ENCODE data around the gene ATRX.
"Not testable (repeated sequence)": the region's sequence is repeated elsewhere in the genome, so short reads cannot be mapped to it uniquely, and the experiment has no call there.

Gene ATRX

DNA sequence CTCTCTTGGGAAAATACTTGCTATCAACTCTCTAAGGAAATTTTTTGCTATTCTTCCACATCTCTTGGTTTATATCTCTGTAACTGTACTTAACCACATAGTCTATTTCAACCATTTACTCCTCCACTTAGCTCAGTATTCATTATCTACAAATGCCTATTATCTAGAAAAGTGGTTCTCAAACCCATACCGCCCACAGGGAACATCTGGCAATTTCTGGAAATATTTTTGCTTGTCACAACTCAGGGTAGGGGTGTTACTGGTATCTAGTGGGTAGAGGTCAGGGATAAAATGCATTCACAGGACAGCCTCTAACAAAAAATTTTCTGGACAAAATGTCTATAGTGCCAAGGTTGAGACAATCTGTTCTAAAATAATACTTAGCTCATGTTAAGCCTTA is 14.4 kb downstream of the ATRX start:
- no peak for DNase-seq
- no peak overlapping the region for H3K4me3 ChIP-seq (ENCODE audit: low read depth, low read length)
- no peaks in the 10 kb centered on the region for H3K9me3 ChIP-seq (ENCODE audit: severe bottlenecking)
- TF ChIP-seq, protein P1, sequence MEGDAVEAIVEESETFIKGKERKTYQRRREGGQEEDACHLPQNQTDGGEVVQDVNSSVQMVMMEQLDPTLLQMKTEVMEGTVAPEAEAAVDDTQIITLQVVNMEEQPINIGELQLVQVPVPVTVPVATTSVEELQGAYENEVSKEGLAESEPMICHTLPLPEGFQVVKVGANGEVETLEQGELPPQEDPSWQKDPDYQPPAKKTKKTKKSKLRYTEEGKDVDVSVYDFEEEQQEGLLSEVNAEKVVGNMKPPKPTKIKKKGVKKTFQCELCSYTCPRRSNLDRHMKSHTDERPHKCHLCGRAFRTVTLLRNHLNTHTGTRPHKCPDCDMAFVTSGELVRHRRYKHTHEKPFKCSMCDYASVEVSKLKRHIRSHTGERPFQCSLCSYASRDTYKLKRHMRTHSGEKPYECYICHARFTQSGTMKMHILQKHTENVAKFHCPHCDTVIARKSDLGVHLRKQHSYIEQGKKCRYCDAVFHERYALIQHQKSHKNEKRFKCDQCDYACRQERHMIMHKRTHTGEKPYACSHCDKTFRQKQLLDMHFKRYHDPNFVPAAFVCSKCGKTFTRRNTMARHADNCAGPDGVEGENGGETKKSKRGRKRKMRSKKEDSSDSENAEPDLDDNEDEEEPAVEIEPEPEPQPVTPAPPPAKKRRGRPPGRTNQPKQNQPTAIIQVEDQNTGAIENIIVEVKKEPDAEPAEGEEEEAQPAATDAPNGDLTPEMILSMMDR (IDR thresholded peaks at IDR 0.05; ENCODE audit: low read depth, low read length) = no peak
- H3K36me3 ChIP-seq = no peaks in the 10 kb centered on the region
- H3K27me3 ChIP-seq (ENCODE audit: insufficient read depth, low read depth, severe bottlenecking) = no peaks in the 10 kb centered on the region
- no peak overlapping the region for H3K27ac ChIP-seq

DNA sequence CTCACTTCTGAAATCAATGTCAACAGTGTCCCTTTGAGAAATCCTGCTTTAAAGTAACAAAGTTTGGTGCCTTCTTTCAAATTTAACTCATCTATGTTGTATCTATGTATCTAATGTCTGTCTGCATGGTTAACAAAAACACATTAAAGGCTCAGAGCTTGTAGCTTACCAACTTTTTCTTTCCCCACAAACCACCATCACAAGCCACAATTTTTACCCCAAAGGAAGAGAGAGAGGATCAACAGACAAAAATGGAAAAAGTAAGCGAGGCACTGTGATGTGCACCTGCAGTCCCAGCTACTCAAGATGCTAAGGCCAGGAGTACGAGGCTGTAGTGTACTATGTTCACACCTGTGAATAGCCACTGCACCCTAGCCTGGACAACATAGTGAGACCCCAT is 17.2 kb downstream of the ATRX start:
- no peaks in the 10 kb centered on the region for H3K9me3 ChIP-seq (ENCODE audit: severe bottlenecking)

DNA sequence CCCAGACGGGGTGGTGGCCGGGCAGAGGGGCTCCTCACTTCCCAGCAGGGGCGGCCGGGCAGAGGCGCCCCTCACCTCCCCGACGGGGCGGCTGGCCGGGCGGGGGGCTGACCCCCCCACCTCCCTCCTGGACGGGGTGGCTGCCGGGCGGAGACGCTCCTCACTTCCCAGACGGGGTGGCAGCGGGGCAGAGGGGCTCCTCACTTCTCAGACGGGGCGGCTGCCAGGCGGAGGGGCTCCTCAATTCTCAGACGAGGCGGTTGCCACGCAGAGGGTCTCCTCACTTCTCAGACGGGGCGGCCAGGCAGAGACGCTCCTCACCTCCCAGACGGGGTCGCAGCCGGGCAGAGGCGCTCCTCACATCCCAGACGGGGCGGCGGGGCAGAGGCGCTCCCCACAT is 19.8 kb downstream of the ATRX start:
- not testable (repeated sequence) for H3K9me3 ChIP-seq (ENCODE audit: severe bottlenecking); H3K36me3 ChIP-seq; H3K27me3 ChIP-seq (ENCODE audit: insufficient read depth, low read depth, severe bottlenecking); DNase-seq; H3K27ac ChIP-seq; H3K4me3 ChIP-seq (ENCODE audit: low read depth, low read length)

More for the DNA sequence above, 17.2 kb downstream of the ATRX start:
- no peak overlapping the region for H3K4me3 ChIP-seq (ENCODE audit: low read depth, low read length)
- no peak for DNase-seq
- H3K27ac ChIP-seq = no peak overlapping the region
- TF ChIP-seq, protein P1 (IDR thresholded peaks at IDR 0.05; ENCODE audit: low read depth, low read length) = no peak
- no peaks in the 10 kb centered on the region for H3K27me3 ChIP-seq (ENCODE audit: insufficient read depth, low read depth, severe bottlenecking)
- no peaks in the 10 kb centered on the region for H3K36me3 ChIP-seq

DNA sequence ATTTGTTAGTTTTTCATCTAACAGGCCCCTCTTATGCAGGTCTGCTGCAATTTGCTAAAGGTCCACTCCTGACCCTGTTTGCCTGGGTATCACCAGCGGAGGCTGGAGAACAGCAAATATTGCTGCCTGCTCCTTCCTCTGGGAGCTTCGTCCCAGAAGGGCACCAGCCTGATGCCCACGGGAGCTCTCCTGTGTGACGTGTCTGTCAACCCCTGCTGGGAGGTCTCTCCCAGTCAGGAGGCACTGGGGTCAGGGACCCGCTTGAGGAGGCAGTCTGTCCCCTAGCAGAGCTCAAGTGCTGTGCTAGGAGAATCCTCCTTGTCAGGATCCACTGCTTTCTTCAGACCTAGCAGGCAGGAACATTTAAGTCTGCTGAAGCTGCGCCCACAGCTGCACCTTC is 30.5 kb downstream of the ATRX start:
- Histone ChIP-seq H3K27me3 (ENCODE audit: insufficient read depth, low read depth, severe bottlenecking) (no peaks in the 10 kb centered on the region), H3K4me3 (ENCODE audit: low read depth, low read length) (no peak overlapping the region), H3K9me3 (ENCODE audit: severe bottlenecking) (no peaks in the 10 kb centered on the region), H3K36me3 (no peaks in the 10 kb centered on the region), H3K27ac (no peak overlapping the region)
- TF ChIP-seq, protein P1 (IDR thresholded peaks at IDR 0.05; ENCODE audit: low read depth, low read length) = no peak
- DNase-seq = no peak

DNA sequence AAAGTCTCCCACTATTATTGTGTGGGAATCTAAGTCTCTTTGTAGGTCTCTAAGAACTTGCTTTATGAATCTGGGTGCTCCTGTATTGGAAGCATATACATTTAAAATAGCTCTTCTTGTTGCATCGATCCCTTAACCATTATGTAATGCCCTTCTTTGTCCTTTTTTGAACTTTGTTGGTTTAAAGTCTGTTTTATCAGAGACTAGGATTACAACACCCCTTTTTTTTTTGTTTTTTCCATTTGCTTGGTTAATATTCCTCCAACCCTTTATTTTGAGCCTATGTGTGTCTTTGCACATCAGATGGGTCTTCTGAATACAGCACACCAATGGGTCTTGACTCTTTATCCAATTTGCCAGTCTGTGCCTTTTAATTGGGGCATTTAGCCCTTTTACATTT is 32.1 kb downstream of the ATRX start:
- H3K27me3 ChIP-seq (ENCODE audit: insufficient read depth, low read depth, severe bottlenecking); H3K9me3 ChIP-seq (ENCODE audit: severe bottlenecking); H3K36me3 ChIP-seq; H3K4me3 ChIP-seq (ENCODE audit: low read depth, low read length); DNase-seq; H3K27ac ChIP-seq: not testable (repeated sequence)

DNA sequence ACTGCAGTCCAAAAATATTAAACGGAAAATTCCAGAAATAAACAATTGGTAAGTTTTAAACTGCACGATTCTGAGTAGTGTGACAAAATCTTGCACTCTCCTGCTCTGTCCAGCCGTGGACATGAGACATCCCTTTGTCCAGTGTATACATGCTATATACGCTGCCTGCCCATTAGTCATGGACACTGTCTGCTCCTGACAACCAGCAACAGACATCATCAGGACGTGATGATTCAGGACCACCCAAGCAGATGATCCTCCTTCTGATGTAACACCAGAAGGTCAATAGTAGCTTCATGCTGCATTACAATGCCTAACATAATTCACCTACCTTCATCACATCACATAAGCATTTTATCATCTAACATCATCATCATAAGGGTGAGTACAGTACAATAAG is 36.3 kb downstream of the ATRX start:
- Histone ChIP-seq H3K36me3 (no peaks in the 10 kb centered on the region), H3K27me3 (ENCODE audit: insufficient read depth, low read depth, severe bottlenecking) (no peaks in the 10 kb centered on the region), H3K9me3 (ENCODE audit: severe bottlenecking) (no peaks in the 10 kb centered on the region), H3K27ac (no peak overlapping the region), H3K4me3 (ENCODE audit: low read depth, low read length) (no peak overlapping the region)
- no peak for DNase-seq
- TF ChIP-seq, protein P1 (IDR thresholded peaks at IDR 0.05; ENCODE audit: low read depth, low read length) = no peak

DNA sequence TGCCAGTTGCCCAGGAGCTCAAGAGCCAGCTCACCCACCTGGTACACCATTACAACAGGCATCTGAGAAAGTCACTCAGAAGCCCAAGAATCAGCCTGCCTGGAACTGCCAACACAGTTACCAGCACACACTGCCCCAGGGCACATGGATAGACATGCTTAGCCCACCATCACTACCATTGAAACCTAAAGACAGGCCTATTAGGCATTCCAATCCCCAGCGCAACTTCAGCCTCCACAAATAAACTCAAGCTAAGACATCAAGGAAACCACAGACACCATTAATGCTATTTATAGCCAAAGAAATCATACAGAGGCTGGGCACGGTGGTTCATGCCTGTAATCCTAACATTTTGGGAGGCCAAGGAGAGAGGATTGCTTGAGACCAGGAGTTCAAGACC is 42.3 kb downstream of the ATRX start:
- Histone ChIP-seq H3K27me3 (ENCODE audit: insufficient read depth, low read depth, severe bottlenecking) (peaks cover 2% of the 10 kb centered on the region), H3K9me3 (ENCODE audit: severe bottlenecking) (no peaks in the 10 kb centered on the region), H3K36me3 (no peaks in the 10 kb centered on the region), H3K27ac (no peak overlapping the region), H3K4me3 (ENCODE audit: low read depth, low read length) (no peak overlapping the region)
- TF ChIP-seq, protein P1 (IDR thresholded peaks at IDR 0.05; ENCODE audit: low read depth, low read length) = no peak
- no peak for DNase-seq

Measured in WERI-Rb-1 (cell line).